SU-DHL-6 (cell line): ENCODE data around the gene TRAPPC5.

Source experiments
- EZH2phosphoT487 ChIP-seq: fragments of 200-600 bp; sonication (generic), shearing (Covaris generic); conservative IDR thresholded peaks from 2 replicates; pipeline ENCODE4 v1.6.1; 2018; ENCODE audit warnings: mild to moderate bottlenecking, antibody characterized with exemption, low read length, moderate library complexity, mixed read lengths
- TF ChIP-seq, protein P1 (sequence below): fragments of 200-600 bp; sonication (generic); IDR thresholded peaks from one replicate; pipeline ENCODE4 v1.5.1; 2017; ENCODE audit warnings: antibody characterized with exemption, mild to moderate bottlenecking, low read length, moderate library complexity; ENCODE audit not compliant: insufficient read depth, poor library complexity, severe bottlenecking

DNA sequence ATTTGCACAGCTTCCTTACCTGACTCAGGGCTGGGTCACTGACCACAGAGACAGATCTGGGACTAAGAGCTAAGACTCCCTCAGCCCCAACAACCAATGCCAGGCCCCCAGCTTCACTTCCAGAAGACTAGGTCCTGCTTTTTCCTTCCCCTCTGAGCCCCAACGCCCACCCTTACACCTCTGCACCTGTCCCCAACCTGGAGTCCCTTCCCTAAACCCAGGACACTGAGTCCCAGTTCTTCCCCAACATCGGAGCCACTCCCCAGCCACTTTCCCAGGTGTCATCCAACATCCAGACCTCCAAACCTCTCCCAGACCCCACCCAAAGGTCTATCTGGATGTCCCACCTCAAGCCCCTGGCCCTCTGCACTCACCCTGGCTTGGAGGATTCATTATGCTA is 18.4 kb downstream of the TRAPPC5 start:
- no peak for TF ChIP-seq EZH2phosphoT487
- TF ChIP-seq, protein P1, sequence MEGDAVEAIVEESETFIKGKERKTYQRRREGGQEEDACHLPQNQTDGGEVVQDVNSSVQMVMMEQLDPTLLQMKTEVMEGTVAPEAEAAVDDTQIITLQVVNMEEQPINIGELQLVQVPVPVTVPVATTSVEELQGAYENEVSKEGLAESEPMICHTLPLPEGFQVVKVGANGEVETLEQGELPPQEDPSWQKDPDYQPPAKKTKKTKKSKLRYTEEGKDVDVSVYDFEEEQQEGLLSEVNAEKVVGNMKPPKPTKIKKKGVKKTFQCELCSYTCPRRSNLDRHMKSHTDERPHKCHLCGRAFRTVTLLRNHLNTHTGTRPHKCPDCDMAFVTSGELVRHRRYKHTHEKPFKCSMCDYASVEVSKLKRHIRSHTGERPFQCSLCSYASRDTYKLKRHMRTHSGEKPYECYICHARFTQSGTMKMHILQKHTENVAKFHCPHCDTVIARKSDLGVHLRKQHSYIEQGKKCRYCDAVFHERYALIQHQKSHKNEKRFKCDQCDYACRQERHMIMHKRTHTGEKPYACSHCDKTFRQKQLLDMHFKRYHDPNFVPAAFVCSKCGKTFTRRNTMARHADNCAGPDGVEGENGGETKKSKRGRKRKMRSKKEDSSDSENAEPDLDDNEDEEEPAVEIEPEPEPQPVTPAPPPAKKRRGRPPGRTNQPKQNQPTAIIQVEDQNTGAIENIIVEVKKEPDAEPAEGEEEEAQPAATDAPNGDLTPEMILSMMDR, result no peak
